K562 (cell line): ENCODE results near the gene MLX.

Experiments
- BRCA1 ChIP-seq, 2 experiments: fragments of 450-650 bp in 1 of 2; sonication (generic) in 1 of 2; formaldehyde crosslinking in 1 of 2; IDR thresholded peaks; 2 replicates each; pipeline versions ENCODE4 v1.5.0 to v1.6.1; 2017 to 2020; ENCODE audit warnings: mild to moderate bottlenecking in 1 of 2, missing genetic modification reagents in 1 of 2
- CHD2 ChIP-seq: IDR thresholded peaks from 2 replicates; pipeline ENCODE4 v1.6.1; 2011; ENCODE audit warnings: low read depth, low read length
- CTCF ChIP-seq, 3 experiments: IDR thresholded peaks in 2 of 3; conservative IDR thresholded peaks in 1 of 3; 2 replicates each; pipeline ENCODE4 v1.5.1; 2011 to 2012; ENCODE audit warnings: low read length in 3 of 3, mild to moderate bottlenecking in 3 of 3, control low read depth in 2 of 3, improper control_type of control experiment in 1 of 3, inconsistent platforms in 1 of 3, low read depth in 1 of 3, mixed read lengths in 1 of 3, moderate library complexity in 1 of 3; ENCODE audit not compliant: insufficient read depth in 2 of 3
- EZH2 ChIP-seq: IDR thresholded peaks from 2 replicates; pipeline ENCODE4 v1.6.1; 2012; ENCODE audit warnings: low read depth, mild to moderate bottlenecking, inconsistent platforms, low read length, borderline replicate concordance
- GABPA ChIP-seq: fragments of 200-800 bp; sonication (Bioruptor generic); conservative IDR thresholded peaks from 2 replicates; pipeline ENCODE4 v1.6.1; 2016; ENCODE audit warnings: low read depth, missing genetic modification characterization, missing compliant biosample characterization
- KLF1 ChIP-seq: fragments of 450-650 bp; IDR thresholded peaks from 2 replicates; pipeline ENCODE4 v1.6.1; 2016; ENCODE audit warnings: missing genetic modification characterization, missing compliant biosample characterization
- RAD21 ChIP-seq, 2 experiments: fragments of 250-450 bp in 1 of 2; fragments of 450-650 bp in 1 of 2; sonication (Bioruptor Pico) in 1 of 2; formaldehyde crosslinking in 1 of 2; IDR thresholded peaks in 1 of 2; conservative IDR thresholded peaks in 1 of 2; 2 replicates each; pipeline versions ENCODE4 v1.4.0 to v1.8.0; 2020 to 2022; ENCODE audit warnings: mild to moderate bottlenecking in 2 of 2, moderate library complexity in 1 of 2
- ZNF778 ChIP-seq: fragments of 450-650 bp; formaldehyde crosslinking; IDR thresholded peaks from 2 replicates; pipeline ENCODE4 v1.4.0; 2020; ENCODE audit warnings: mild to moderate bottlenecking, moderate library complexity
- ZNF830 ChIP-seq: fragments of 250-450 bp; sonication (Bioruptor Pico); IDR thresholded peaks from 2 replicates; pipeline ENCODE4 v1.5.0; 2021; ENCODE audit warnings: mild to moderate bottlenecking
- TF ChIP-seq, protein P1 (sequence below): sonication (generic); formaldehyde crosslinking; IDR thresholded peaks from 2 replicates; pipeline ENCODE4 v1.8.0; 2022; ENCODE audit warnings: mild to moderate bottlenecking, missing genetic modification reagents
- TF ChIP-seq, protein P2 (sequence below): sonication (generic); formaldehyde crosslinking; IDR thresholded peaks from 2 replicates; pipeline ENCODE4 v1.8.0; 2022; ENCODE audit warnings: missing genetic modification reagents, mild to moderate bottlenecking, borderline replicate concordance
- TF ChIP-seq, protein P3 (sequence below): sonication (generic); formaldehyde crosslinking; IDR thresholded peaks from 2 replicates; pipeline ENCODE4 v1.8.1; 2023; ENCODE audit warnings: mild to moderate bottlenecking, missing genetic modification reagents

DNA sequence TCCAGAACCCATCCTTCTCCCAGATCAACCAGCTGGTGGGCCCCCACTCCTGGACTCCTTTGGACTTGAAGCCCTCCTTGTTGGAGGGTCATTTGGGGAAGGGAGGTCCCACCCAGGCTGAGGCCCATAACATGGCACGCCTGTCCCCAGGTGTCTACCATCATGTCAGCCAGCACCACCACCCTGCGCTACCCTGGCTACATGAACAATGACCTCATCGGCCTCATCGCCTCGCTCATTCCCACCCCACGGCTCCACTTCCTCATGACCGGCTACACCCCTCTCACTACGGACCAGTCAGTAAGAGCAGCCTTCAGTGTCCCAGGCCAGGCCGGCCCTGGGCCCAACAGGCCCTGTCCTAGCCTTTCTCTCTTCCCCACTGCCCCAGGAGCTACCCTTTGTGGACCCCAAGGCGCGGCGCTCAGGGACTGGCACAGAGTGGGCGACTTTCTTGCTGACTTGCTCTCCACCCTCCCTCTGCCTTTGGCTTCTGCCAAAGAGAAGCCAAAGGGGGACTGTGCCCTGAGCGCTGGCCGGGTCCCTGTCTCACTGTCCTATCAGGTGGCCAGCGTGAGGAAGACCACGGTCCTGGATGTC lies 46.9 kb downstream of the MLX start:
- TF ChIP-seq CTCF (IDR thresholded peaks at IDR 0.05 in 2 of 3, conservative IDR thresholded peaks at IDR 0.05 in 1 of 3; ENCODE audit: insufficient read depth in 2 of 3, low read depth in 1 of 3, low read length in 3 of 3) (no peak), ZNF778 (no peak), RAD21 (CRISPR knock-in tag; conservative IDR thresholded peaks at IDR 0.05 in 1 of 2, IDR thresholded peaks at IDR 0.05 in 1 of 2) (no peak), KLF1 (no peak), EZH2 (no peak), CHD2 (no peak), BRCA1 (IDR thresholded peaks at IDR 0.05) (no peak), BRCA1 (CRISPR knock-in tag; IDR thresholded peaks at IDR 0.05) (no peak), GABPA (no peak), ZNF830 (CRISPR knock-in tag) (no peak)
- TF ChIP-seq, protein P1, sequence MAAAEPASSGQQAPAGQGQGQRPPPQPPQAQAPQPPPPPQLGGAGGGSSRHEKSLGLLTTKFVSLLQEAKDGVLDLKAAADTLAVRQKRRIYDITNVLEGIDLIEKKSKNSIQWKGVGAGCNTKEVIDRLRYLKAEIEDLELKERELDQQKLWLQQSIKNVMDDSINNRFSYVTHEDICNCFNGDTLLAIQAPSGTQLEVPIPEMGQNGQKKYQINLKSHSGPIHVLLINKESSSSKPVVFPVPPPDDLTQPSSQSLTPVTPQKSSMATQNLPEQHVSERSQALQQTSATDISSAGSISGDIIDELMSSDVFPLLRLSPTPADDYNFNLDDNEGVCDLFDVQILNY, result no peak
- TF ChIP-seq, protein P2, sequence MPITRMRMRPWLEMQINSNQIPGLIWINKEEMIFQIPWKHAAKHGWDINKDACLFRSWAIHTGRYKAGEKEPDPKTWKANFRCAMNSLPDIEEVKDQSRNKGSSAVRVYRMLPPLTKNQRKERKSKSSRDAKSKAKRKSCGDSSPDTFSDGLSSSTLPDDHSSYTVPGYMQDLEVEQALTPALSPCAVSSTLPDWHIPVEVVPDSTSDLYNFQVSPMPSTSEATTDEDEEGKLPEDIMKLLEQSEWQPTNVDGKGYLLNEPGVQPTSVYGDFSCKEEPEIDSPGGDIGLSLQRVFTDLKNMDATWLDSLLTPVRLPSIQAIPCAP (CRISPR knock-in tag), result no peak
- TF ChIP-seq, protein P3, sequence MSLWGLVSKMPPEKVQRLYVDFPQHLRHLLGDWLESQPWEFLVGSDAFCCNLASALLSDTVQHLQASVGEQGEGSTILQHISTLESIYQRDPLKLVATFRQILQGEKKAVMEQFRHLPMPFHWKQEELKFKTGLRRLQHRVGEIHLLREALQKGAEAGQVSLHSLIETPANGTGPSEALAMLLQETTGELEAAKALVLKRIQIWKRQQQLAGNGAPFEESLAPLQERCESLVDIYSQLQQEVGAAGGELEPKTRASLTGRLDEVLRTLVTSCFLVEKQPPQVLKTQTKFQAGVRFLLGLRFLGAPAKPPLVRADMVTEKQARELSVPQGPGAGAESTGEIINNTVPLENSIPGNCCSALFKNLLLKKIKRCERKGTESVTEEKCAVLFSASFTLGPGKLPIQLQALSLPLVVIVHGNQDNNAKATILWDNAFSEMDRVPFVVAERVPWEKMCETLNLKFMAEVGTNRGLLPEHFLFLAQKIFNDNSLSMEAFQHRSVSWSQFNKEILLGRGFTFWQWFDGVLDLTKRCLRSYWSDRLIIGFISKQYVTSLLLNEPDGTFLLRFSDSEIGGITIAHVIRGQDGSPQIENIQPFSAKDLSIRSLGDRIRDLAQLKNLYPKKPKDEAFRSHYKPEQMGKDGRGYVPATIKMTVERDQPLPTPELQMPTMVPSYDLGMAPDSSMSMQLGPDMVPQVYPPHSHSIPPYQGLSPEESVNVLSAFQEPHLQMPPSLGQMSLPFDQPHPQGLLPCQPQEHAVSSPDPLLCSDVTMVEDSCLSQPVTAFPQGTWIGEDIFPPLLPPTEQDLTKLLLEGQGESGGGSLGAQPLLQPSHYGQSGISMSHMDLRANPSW (CRISPR knock-in tag), result no peak
